HepG2 (cell line): ENCODE measurements around the gene ZSCAN1. TPM values are rescaled to one million over a fixed set of nuclear protein-coding genes. Genes with fewer than 3 reads are reported as not detected.

Source experiments
- ATAC-seq: fragments of 200-7000 bp; cut with Tn5 transposase; 3 replicates; pipeline ENCODE4 v1.9.1; 2020; ENCODE audit warnings: mild to moderate bottlenecking, moderate library complexity
- BruUV-seq: library from RNA; stranded (reverse); fragments of 400-500 nt; replicated peaks from 2 replicates; lab custom pipeline; 2021; lab: Mats Ljungman, UMichigan
- CTCF ChIA-PET: fragments of 300-600 bp; formaldehyde crosslinking; extraction: SDS; loops from one replicate; lab custom pipeline; 2021; ENCODE audit warnings: low total read pairs, inconsistent platforms, low intra/inter-chr PET ratio; lab: Yijun Ruan, JAX
- POLR2A ChIA-PET: fragments of 350-600 bp; sonication (Branson Sonifier 250); formaldehyde crosslinking; loops from one replicate; lab custom pipeline; 2020; ENCODE audit warnings: antibody characterized with exemption, inconsistent platforms; lab: Yijun Ruan, JAX
- DNase-seq: peaks from one replicate; pipeline ENCODE4 v3.0.0-alpha.2; 2015; ENCODE audit warnings: low spot score
- FAIRE-seq: peaks from 3 replicates; lab custom pipeline; 2011; peaks lifted over from hg19 to GRCh38; lab: Jason Lieb, UNC
- H2AFZ ChIP-seq: one replicate; pipeline ENCODE4 v1.6.1; 2011; ENCODE audit warnings: low read length, inconsistent platforms
- H3K27ac ChIP-seq: fragments of 300-600 bp; 3 replicates; pipeline ENCODE4 v1.8.0; 2011; ENCODE audit warnings: mixed run types, mild to moderate bottlenecking, mixed read lengths, low read length, inconsistent platforms; ENCODE audit not compliant: insufficient read depth; ENCODE audit errors: extremely low read length
- H3K27me3 ChIP-seq, 2 experiments: fragments of 200-600 bp in 1 of 2; 2 replicates in 1 of 2; 3 replicates in 1 of 2; pipeline versions ENCODE4 v1.6.0 to v1.8.0; 2011; ENCODE audit warnings: low read length in 2 of 2, mild to moderate bottlenecking in 2 of 2, moderate library complexity in 2 of 2, inconsistent platforms in 1 of 2; ENCODE audit not compliant: insufficient read depth in 2 of 2, control insufficient read depth in 1 of 2
- H3K36me3 ChIP-seq, 2 experiments: fragments of 200-600 bp in 1 of 2; replicated peaks in 1 of 2; 2 replicates in 1 of 2; 3 replicates in 1 of 2; pipeline versions ENCODE4 v1.5.1 to v1.8.0; 2011; ENCODE audit warnings: low read length in 2 of 2, inconsistent platforms in 1 of 2; ENCODE audit not compliant: insufficient read depth in 2 of 2, control insufficient read depth in 1 of 2
- H3K4me1 ChIP-seq: 2 replicates; pipeline ENCODE4 v1.5.1; 2012; ENCODE audit warnings: low read length, inconsistent platforms; ENCODE audit not compliant: insufficient read depth
- H3K4me2 ChIP-seq: 2 replicates; pipeline ENCODE4 v1.6.0; 2011; ENCODE audit warnings: low read depth, low read length, inconsistent platforms
- H3K4me3 ChIP-seq, 3 experiments: fragments of 200-600 bp in 1 of 3; sonication (generic), shearing (Covaris generic) in 1 of 3; replicated peaks in 1 of 3; 2 replicates each; pipeline ENCODE4 v1.5.1; 2011 to 2016; ENCODE audit warnings: low read length in 3 of 3, inconsistent platforms in 2 of 3, low read depth in 2 of 3, mild to moderate bottlenecking in 2 of 3, control low read depth in 1 of 3, mixed read lengths in 1 of 3; ENCODE audit not compliant: insufficient read depth in 1 of 3
- H3K79me2 ChIP-seq: one replicate; pipeline ENCODE4 v1.6.1; 2011; ENCODE audit warnings: low read length, inconsistent platforms; ENCODE audit not compliant: insufficient read depth
- H3K9ac ChIP-seq: 2 replicates; pipeline ENCODE4 v1.6.0; 2011; ENCODE audit warnings: mild to moderate bottlenecking, low read depth, low read length, inconsistent platforms; ENCODE audit not compliant: insufficient read depth
- H3K9me3 ChIP-seq: 2 replicates; pipeline ENCODE4 v1.5.1; 2012; ENCODE audit warnings: mild to moderate bottlenecking, low read length
- H4K20me1 ChIP-seq: 2 replicates; pipeline ENCODE4 v1.6.0; 2011; ENCODE audit warnings: inconsistent platforms, mild to moderate bottlenecking, low read length, moderate library complexity; ENCODE audit not compliant: insufficient read depth
- CBFB ChIP-seq: sonication (generic); formaldehyde crosslinking; IDR thresholded peaks from 2 replicates; pipeline ENCODE4 v1.4.0; 2020; ENCODE audit warnings: missing genetic modification reagents
- CBX2 ChIP-seq, 2 experiments: fragments of 200-600 bp in 1 of 2; sonication (generic); formaldehyde crosslinking in 1 of 2; IDR thresholded peaks; 2 replicates each; pipeline versions ENCODE4 v1.7.0 to v1.8.1; 2018 to 2022; ENCODE audit warnings: low read depth in 2 of 2, low read length in 1 of 2, mild to moderate bottlenecking in 1 of 2, missing genetic modification reagents in 1 of 2
- CSRNP1 ChIP-seq: sonication (generic); formaldehyde crosslinking; IDR thresholded peaks from 2 replicates; pipeline ENCODE4 v1.8.1; 2023; ENCODE audit warnings: mild to moderate bottlenecking, missing genetic modification reagents
- FOXP1 ChIP-seq, 2 experiments: fragments of 450-650 bp in 1 of 2; IDR thresholded peaks; 2 replicates each; pipeline ENCODE4 v1.6.1; 2017 to 2018; ENCODE audit warnings: antibody characterized with exemption in 1 of 2
- MED13 ChIP-seq: sonication (generic); formaldehyde crosslinking; IDR thresholded peaks from 2 replicates; pipeline ENCODE4 v1.5.0; 2020; ENCODE audit warnings: missing genetic modification reagents
- NCOA2 ChIP-seq: sonication (generic); formaldehyde crosslinking; IDR thresholded peaks from 2 replicates; pipeline ENCODE4 v1.8.0; 2022; ENCODE audit warnings: inconsistent platforms
- ONECUT2 ChIP-seq: sonication (generic); formaldehyde crosslinking; IDR thresholded peaks from 2 replicates; pipeline ENCODE4 v1.4.0; 2020; ENCODE audit warnings: missing genetic modification reagents
- RFX5 ChIP-seq: IDR thresholded peaks from 2 replicates; pipeline ENCODE4 v1.6.1; 2011; ENCODE audit warnings: low read depth, low read length, improper control_type of control experiment
- SATB2 ChIP-seq: sonication (generic); formaldehyde crosslinking; IDR thresholded peaks from 2 replicates; pipeline ENCODE4 v1.5.0; 2020; ENCODE audit warnings: missing genetic modification reagents
- USF2 ChIP-seq, 2 experiments: sonication (generic) in 1 of 2; formaldehyde crosslinking in 1 of 2; IDR thresholded peaks; 2 replicates each; pipeline versions ENCODE4 v1.5.1 to v1.6.1; 2011 to 2020; ENCODE audit warnings: borderline replicate concordance in 1 of 2, low read depth in 1 of 2, low read length in 1 of 2, mild to moderate bottlenecking in 1 of 2, missing genetic modification reagents in 1 of 2, moderate library complexity in 1 of 2
- ZC3H13 ChIP-seq: sonication (generic); formaldehyde crosslinking; IDR thresholded peaks from 2 replicates; pipeline ENCODE4 v1.8.1; 2023; ENCODE audit warnings: mild to moderate bottlenecking, missing genetic modification reagents, moderate library complexity
- ZMAT5 ChIP-seq: sonication (generic); formaldehyde crosslinking; IDR thresholded peaks from 2 replicates; pipeline ENCODE4 v1.5.0; 2020; ENCODE audit warnings: mild to moderate bottlenecking, low read depth, missing genetic modification reagents, borderline replicate concordance
- ZNF280B ChIP-seq: sonication (generic); formaldehyde crosslinking; IDR thresholded peaks from 2 replicates; pipeline ENCODE4 v1.5.0; 2020; ENCODE audit warnings: missing genetic modification reagents, mild to moderate bottlenecking, borderline replicate concordance
- ZNF350 ChIP-seq: sonication (generic); formaldehyde crosslinking; IDR thresholded peaks from 2 replicates; pipeline ENCODE4 v1.4.0; 2020; ENCODE audit warnings: mild to moderate bottlenecking, low read depth, missing genetic modification reagents, borderline replicate concordance
- ZNF367 ChIP-seq: sonication (generic); formaldehyde crosslinking; IDR thresholded peaks from 2 replicates; pipeline ENCODE4 v1.4.0; 2020; ENCODE audit warnings: missing genetic modification reagents, borderline replicate concordance
- ZNF431 ChIP-seq: sonication (generic); formaldehyde crosslinking; IDR thresholded peaks from 2 replicates; pipeline ENCODE4 v1.9.0; 2022; ENCODE audit warnings: missing genetic modification reagents, low read depth, mild to moderate bottlenecking, borderline replicate concordance
- ZNF607 ChIP-seq: sonication (generic); formaldehyde crosslinking; IDR thresholded peaks from 2 replicates; pipeline ENCODE4 v1.5.1; 2020; ENCODE audit warnings: missing genetic modification reagents, mild to moderate bottlenecking, borderline replicate concordance
- ZNF704 ChIP-seq: sonication (generic); formaldehyde crosslinking; IDR thresholded peaks from 2 replicates; pipeline ENCODE4 v1.8.1; 2023; ENCODE audit warnings: mild to moderate bottlenecking, inconsistent platforms, moderate library complexity, missing genetic modification reagents, borderline replicate concordance
- WGBS: methylation state at CpG from one replicate; pipeline ENCODE4 v1.1.6; 2017; ENCODE audit warnings: low lambda C conversion rate; 5-methylcytosine and 5-hydroxymethylcytosine counted together
- in situ Hi-C: cut with HindIII; loops from 2 replicates; pipeline ENCODE4 v1.10.0; 2017; ENCODE audit warnings: low pct_unique_long_range_greater_than_20kb; ENCODE audit not compliant: extremely low pct_ligation_motif_present
- intact Hi-C: fragments of 100-400 bp; cut with micrococcal nuclease; formaldehyde crosslinking; loops from one replicate; pipeline ENCODE4 v1.10.0; 2022; ENCODE audit not compliant: unreplicated experiment
- polyA plus RNA-seq, 8 experiments: library from polyadenylated mRNA; depleted of rRNA in 3 of 8; stranded (reverse) in 7 of 8; unstranded in 1 of 8; fragments of >200 nt; fragmentation: Illumina TruSeq in 4 of 8; extraction: Trizol in 4 of 8; gene quantifications; 2 replicates each; pipeline versions ENCODE4 v1.2.1 to v1.2.3, GENCODE V29; 2011 to 2016; ENCODE audit warnings: low read depth in 4 of 8, missing spikeins in 1 of 8, mixed read lengths in 1 of 8; ENCODE audit not compliant: insufficient read depth in 1 of 8
- total RNA-seq, 5 experiments: library from RNA; depleted of rRNA; stranded (reverse); fragments of >200 nt; fragmentation: Illumina TruSeq; extraction: Trizol; gene quantifications; 2 replicates each; pipeline ENCODE4 v1.2.3, GENCODE V29; 2016; ENCODE audit warnings: low read depth in 1 of 5

The ZSCAN1 gene
- total and polyA plus RNA-seq, 2 of the 13 experiments (the other 11 are each of a cell fraction or from before 2014, with no cell fraction given), result not detected

- peaks cover 89% of the 10 kb centered on the region for H3K9me3 ChIP-seq
- H3K4me1 ChIP-seq, result no peaks in the 10 kb centered on the region
- no peaks in the 10 kb centered on the region for H4K20me1 ChIP-seq
- DNase-seq (no peak), ATAC-seq (no peak), FAIRE-seq (no peak)
- H3K27ac ChIP-seq, result no peak overlapping the region
- no peak overlapping the region for H2AFZ ChIP-seq
- H3K4me3 ChIP-seq, result no peak overlapping the region
- no peaks in the 10 kb centered on the region for H3K27me3 ChIP-seq
- H3K79me2 ChIP-seq, result no peaks in the 10 kb centered on the region
- in situ Hi-C loops, result no loop called here
- no TSS peak for BruUV-seq
- intact Hi-C loops, result no loop called here
- 53% methylated on average over 3 of the region's 10 CpGs for WGBS
- ChIA-PET CTCF (no interaction called here), POLR2A (no interaction called here)
- H3K9ac ChIP-seq, result no peak overlapping the region
- no peak overlapping the region for H3K4me2 ChIP-seq
- no peaks in the 10 kb centered on the region for H3K36me3 ChIP-seq
- TF ChIP-seq CSRNP1 (CRISPR knock-in tag), result no peak
- TF ChIP-seq MED13, result no peak
- no peak for TF ChIP-seq ZNF350 (CRISPR knock-in tag)
- TF ChIP-seq ZNF367 (CRISPR knock-in tag), result no peak
- no peak for TF ChIP-seq ONECUT2 (CRISPR knock-in tag)
- TF ChIP-seq ZNF431 (CRISPR knock-in tag), result no peak
- TF ChIP-seq USF2 (IDR thresholded peaks at IDR 0.05; ENCODE audit: low read depth, low read length), result no peak
- TF ChIP-seq USF2 (CRISPR knock-in tag; IDR thresholded peaks at IDR 0.05; ENCODE audit: borderline replicate concordance), result no peak
- TF ChIP-seq NCOA2 (CRISPR knock-in tag), result no peak
- TF ChIP-seq SATB2 (CRISPR knock-in tag), result no peak
- TF ChIP-seq ZC3H13, result no peak
- no peak for TF ChIP-seq CBFB
- TF ChIP-seq ZNF280B (CRISPR knock-in tag), result no peak
- TF ChIP-seq ZMAT5 (CRISPR knock-in tag), result no peak
- TF ChIP-seq FOXP1 (IDR thresholded peaks at IDR 0.05), result no peak
- no peak for TF ChIP-seq FOXP1 (CRISPR knock-in tag; IDR thresholded peaks at IDR 0.05)
- no peak for TF ChIP-seq ZNF607 (CRISPR knock-in tag)
- TF ChIP-seq RFX5, result no peak
- no peak for TF ChIP-seq CBX2 (IDR thresholded peaks at IDR 0.05; ENCODE audit: low read depth, low read length)
- TF ChIP-seq CBX2 (CRISPR knock-in tag; IDR thresholded peaks at IDR 0.05; ENCODE audit: low read depth), result no peak
- no peak for TF ChIP-seq ZNF704
These were observed 61.5 kb downstream of the ZSCAN1 start for GRCh38 chr19:58095328-58095727.
